Left ventricle myocardium inferior (tissue), 1 donor: ENCODE data around the gene TOP1. TPM values are rescaled to one million over a fixed set of nuclear protein-coding genes. Genes with fewer than 3 reads are reported as not detected.

ENCODE experiments used
- DNase-seq: peaks from one replicate; pipeline ENCODE4 v3.0.0-alpha.2; 2020
- H3K27ac ChIP-seq: fragments of 200-600 bp; replicated peaks from 2 replicates; pipeline ENCODE4 v1.8.0; 2021
- H3K27me3 ChIP-seq: fragments of 200-600 bp; 2 replicates; pipeline ENCODE4 v1.8.0; 2021; ENCODE audit warnings: low read depth
- H3K36me3 ChIP-seq: fragments of 200-600 bp; 2 replicates; pipeline ENCODE4 v1.8.0; 2021
- H3K4me1 ChIP-seq: fragments of 200-600 bp; 2 replicates; pipeline ENCODE4 v1.8.0; 2021
- H3K4me3 ChIP-seq: fragments of 200-600 bp; 2 replicates; pipeline ENCODE4 v1.8.0; 2021; ENCODE audit warnings: mild to moderate bottlenecking, moderate library complexity
- H3K9me3 ChIP-seq: fragments of 200-600 bp; replicated peaks from 2 replicates; pipeline ENCODE4 v1.8.0; 2021
- CTCF ChIP-seq: fragments of 200-600 bp; IDR thresholded peaks from 2 replicates; pipeline ENCODE4 v1.8.0; 2021; ENCODE audit warnings: antibody characterized with exemption, mild to moderate bottlenecking, borderline replicate concordance
- intact Hi-C: fragments of 100-400 bp; cut with micrococcal nuclease; formaldehyde crosslinking; loops from one replicate; pipeline ENCODE4 v1.11.0; 2022
- total RNA-seq: library from RNA; stranded (reverse); fragmentation: NEBNext Ultra II Directional; extraction: Animal tissue kit (Norgen Biotek cat#: 25700); gene quantifications from one replicate; pipeline ENCODE4 v1.2.1, GENCODE V29; 2021
- donor health status: DM: no; HTN: yes; CAD: no; lungs with severe emphysema.

Gene TOP1
- total RNA-seq, 1 donor from 2014 or later: 23.9 TPM

DNA sequence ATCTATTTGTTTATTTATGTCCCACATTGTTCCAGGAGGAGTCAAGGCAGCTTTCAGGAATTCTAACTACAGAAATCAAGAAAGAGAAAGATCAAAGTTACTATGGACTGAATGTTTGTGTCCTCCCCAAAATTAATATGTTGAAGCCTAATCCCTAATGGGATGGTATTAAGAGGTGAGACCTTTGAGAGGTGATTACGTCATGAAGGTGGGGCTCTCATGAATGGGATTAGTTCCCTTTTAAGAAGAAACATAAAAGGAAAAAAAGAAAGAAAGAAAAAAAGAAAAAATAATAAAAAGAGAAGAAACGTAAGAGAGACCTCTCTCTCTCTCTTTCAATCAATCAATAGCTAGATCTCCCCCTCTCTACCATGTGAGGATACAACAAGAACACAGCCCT, 44.7 kb upstream of the TOP1 start:
- intact Hi-C loops: loop anchor here (10.0 kb wide), 1 partner anchor 421 kb away; no protein-coding TSS in a partner anchor
- Histone ChIP-seq H3K4me3 (no peak overlapping the region), H3K4me1 (no peaks in the 10 kb centered on the region), H3K27me3 (no peaks in the 10 kb centered on the region), H3K27ac (no peak overlapping the region), H3K36me3 (no peaks in the 10 kb centered on the region), H3K9me3 (peaks cover 1% of the 10 kb centered on the region)
- TF ChIP-seq CTCF: no peak
- no peak for DNase-seq

- intact Hi-C loops: loop anchor here (10.0 kb wide), 1 partner anchor 420 kb away; no protein-coding TSS in a partner anchor
- H3K27me3 ChIP-seq: no peaks in the 10 kb centered on the region
- no peaks in the 10 kb centered on the region for H3K9me3 ChIP-seq
- H3K4me3 ChIP-seq: no peak overlapping the region
- H3K4me1 ChIP-seq: no peaks in the 10 kb centered on the region
- H3K27ac ChIP-seq: no peak overlapping the region
- no peak for DNase-seq
- no peaks in the 10 kb centered on the region for H3K36me3 ChIP-seq
- no peak for TF ChIP-seq CTCF
These were observed 44.1 kb upstream of the TOP1 start for GRCh38 chr20:40984496-40984895.

- intact Hi-C loops: loop anchor here (10.0 kb wide), 1 partner anchor 418 kb away; no protein-coding TSS in a partner anchor
- TF ChIP-seq CTCF: no peak
- no peak overlapping the region for H3K27ac ChIP-seq
- DNase-seq: no peak
- H3K9me3 ChIP-seq: no peaks in the 10 kb centered on the region
- no peaks in the 10 kb centered on the region for H3K27me3 ChIP-seq
- peaks cover 10% of the 10 kb centered on the region for H3K4me1 ChIP-seq
- H3K4me3 ChIP-seq: no peak overlapping the region
- H3K36me3 ChIP-seq: no peaks in the 10 kb centered on the region
These were observed 41.8 kb upstream of the TOP1 start for GRCh38 chr20:40986774-40987173.

DNA sequence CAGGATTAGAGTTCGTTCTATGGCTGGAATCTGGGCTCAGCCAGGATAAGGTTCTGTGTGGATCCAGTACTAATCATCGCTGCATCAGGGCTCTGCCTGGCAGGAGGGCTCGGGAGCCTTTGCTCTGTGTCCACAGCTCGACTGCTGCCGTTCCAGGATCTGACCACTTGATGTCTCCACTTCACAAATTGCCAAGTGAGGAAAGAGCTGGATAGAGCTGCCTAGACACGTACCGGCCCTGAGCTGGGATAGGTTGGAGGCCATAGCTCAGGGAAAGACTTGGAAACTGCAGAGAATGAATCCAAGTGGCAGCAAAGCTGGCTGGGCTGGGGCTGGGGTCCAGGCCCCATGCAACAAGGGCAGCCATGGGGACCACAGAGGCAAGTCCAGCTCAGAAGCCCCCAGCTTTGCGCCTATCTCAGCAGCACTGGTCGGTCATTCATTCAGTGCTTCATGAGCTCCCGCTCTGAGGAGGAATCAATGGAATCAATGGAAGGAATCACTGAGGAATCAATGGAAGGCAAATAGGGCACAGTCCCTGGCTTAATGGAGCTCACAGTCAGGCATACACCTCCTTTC, 38.0 kb upstream of the TOP1 start:
- no peaks in the 10 kb centered on the region for H3K27me3 ChIP-seq
- H3K27ac ChIP-seq: no peak overlapping the region

GRCh38 chr20:40991181-40991889, 37.3 kb upstream of the TOP1 start:
- no peak overlapping the region for H3K27ac ChIP-seq
- H3K4me3 ChIP-seq: no peak overlapping the region
- H3K27me3 ChIP-seq: no peaks in the 10 kb centered on the region
- no peaks in the 10 kb centered on the region for H3K36me3 ChIP-seq
- peaks cover 10% of the 10 kb centered on the region for H3K4me1 ChIP-seq
- no peak for DNase-seq
- intact Hi-C loops: loop anchor here (5.0 kb wide), 2 partner anchors 91 to 106 kb away; no protein-coding TSS in a partner anchor
- TF ChIP-seq CTCF: no peak
- no peaks in the 10 kb centered on the region for H3K9me3 ChIP-seq

More for the DNA sequence above, 38.0 kb upstream of the TOP1 start:
- H3K36me3 ChIP-seq: no peaks in the 10 kb centered on the region
- peaks cover 10% of the 10 kb centered on the region for H3K4me1 ChIP-seq
- no peaks in the 10 kb centered on the region for H3K9me3 ChIP-seq
- DNase-seq: peak; percentile 73
- H3K4me3 ChIP-seq: no peak overlapping the region
- intact Hi-C loops: loop anchor here (5.0 kb wide), 2 partner anchors 92 to 107 kb away; no protein-coding TSS in a partner anchor
- peak; percentile 88 for TF ChIP-seq CTCF
